CD4-positive, alpha-beta T cell treated with Interleukin-4 for 4 hours (primary cell): Measurements from ENCODE around the gene NSMF.

Experiments
- DNase-seq: peaks from one replicate; pipeline ENCODE4 v3.0.0-alpha.2; 2020

The NSMF gene

DNA sequence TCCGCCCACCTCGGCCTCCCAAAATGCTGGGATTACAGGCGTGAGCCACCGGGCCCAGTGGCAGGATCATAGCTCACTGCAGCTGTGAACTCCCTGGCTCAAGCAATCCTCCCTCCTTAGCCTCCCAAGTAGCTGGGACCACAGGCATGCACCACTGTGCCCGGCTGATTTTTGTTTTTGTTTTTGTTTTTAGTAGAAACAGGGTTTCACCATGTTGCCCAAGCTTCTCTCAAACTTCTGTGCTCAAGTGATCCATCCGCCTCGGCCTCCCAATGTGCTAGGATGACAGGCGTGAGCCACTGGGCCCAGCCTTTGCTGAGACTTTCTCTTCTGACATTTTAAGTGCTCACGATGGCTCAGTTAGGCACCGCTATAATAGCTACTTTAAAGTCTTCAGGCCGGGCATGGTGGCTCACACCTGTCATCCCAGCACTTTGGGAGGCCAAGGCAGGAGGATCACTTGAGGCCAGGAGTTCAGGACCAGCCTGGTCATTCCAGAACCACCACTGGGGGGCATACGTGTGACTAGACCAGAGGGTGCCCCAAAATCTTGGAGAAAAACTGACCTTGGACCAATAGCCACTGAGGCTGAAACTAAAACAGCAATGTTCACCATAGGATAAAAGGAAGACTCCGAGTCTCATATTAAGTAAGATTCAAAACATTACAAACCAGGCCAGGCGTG, 14.9 kb downstream of the NSMF start:
- no peak for DNase-seq

DNA sequence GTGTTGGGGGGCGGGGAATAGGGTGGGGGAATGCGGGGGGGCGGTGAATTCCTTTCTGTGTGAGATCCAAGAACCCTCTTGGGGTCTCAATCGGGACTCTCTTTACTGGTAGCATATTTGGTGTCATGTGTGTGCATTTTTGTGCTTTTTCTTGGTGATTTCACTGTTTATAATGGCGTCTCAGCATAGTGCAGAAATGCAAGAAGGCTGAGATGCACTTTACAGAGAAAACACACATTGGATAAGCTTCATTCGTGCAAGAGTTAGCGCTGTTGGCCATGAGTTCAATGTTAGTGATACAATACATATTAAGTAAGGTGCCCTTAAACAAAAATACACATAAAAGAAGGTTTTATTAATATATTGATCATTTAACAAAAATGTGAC, 17.2 kb downstream of the NSMF start:
- DNase-seq, result no peak

DNA sequence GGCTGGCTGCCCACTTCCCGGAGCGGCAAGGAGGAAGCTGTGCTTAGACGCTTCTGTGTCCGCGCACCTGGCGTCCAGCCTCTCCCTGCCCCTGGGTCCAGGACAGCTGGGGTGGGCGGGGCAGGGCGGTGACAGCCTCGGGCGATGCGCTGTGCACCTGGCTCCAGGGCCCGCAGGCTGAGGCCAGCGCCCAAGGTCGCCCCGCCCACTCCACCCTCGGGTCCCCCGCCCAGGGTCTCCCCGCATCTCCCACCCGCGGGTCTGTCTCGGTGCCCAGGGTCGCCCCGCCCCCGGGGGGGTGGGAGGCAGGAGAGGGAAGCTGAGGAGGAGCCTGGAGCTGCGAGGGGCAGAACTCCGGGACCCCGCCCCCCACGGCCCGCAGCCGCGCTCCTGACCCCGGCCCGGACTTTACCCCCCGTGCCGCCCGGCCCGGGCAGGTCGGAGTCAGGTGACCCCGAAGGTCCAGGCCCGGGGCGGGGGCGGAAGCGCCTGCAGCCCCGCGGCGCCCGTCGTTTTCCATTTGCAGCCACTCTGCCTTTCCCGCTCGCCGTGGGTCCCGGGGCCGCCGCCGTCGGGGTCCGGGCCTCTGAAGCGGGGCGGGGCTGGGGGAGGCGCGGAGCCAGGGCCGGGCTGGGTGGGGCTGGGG, 17.7 kb downstream of the NSMF start, which contains the start of gene ENTPD8:
Gene ENTPD8 (minus strand): TSS at position 69 of the 646 bp plus-strand sequence. CDS start 3,072 bp downstream, outside the sequence.
- no peak for DNase-seq

DNA sequence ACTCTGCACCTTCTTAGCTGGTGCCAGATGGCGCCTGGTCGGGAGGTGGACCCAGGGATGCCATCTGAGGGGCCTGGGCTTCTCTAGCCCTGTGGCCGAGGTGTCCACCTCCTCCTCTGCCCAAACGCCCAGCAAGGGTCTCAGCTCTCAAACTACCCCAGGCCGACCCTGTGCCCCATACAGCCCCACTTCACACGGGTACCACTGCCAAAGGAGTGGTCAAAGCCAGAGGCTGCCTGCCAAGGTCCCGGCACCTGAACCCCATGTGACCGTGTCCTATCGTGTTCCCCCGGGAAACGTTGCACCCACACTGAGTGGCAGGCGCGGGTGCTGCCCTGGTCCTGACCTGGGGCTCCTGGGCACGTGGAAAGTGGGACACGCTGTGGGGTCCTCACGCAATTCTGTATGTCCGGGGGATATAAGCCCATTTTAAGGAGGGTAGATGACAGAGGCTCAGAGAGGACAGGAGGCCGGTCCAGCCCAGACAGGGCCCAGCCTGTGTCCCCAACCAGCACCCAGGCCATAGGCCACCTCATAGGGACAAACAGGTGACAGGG, 19.9 kb downstream of the NSMF start:
- no peak for DNase-seq

DNA sequence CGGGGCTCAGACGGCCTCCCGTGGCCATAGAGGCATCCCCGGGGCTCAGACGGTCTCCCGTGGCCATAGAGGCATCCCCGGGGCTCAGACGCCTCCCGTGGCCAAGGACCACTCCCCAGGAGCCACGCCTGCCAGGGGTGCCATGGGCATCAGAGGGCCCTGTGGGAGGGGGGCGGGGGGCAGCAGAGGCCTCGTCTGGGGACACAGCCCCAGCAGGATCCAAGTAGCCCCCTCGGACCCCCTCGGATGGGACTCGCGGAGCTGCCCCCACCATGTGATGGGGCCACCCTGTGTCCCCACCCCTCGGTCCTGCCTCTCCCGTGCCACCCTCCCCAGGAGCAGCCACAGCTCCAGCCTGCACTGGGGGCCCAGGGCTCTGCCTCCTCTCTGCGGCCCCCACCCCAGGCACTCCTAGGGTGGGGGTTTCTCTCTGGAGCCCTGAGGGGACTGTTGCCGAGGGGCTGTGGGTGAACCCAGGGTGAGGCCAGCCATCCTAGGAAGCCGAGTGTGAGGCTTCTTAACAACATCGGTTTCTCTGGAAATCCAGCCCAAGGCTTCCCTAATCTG, 20.5 kb downstream of the NSMF start:
- no peak for DNase-seq

DNA sequence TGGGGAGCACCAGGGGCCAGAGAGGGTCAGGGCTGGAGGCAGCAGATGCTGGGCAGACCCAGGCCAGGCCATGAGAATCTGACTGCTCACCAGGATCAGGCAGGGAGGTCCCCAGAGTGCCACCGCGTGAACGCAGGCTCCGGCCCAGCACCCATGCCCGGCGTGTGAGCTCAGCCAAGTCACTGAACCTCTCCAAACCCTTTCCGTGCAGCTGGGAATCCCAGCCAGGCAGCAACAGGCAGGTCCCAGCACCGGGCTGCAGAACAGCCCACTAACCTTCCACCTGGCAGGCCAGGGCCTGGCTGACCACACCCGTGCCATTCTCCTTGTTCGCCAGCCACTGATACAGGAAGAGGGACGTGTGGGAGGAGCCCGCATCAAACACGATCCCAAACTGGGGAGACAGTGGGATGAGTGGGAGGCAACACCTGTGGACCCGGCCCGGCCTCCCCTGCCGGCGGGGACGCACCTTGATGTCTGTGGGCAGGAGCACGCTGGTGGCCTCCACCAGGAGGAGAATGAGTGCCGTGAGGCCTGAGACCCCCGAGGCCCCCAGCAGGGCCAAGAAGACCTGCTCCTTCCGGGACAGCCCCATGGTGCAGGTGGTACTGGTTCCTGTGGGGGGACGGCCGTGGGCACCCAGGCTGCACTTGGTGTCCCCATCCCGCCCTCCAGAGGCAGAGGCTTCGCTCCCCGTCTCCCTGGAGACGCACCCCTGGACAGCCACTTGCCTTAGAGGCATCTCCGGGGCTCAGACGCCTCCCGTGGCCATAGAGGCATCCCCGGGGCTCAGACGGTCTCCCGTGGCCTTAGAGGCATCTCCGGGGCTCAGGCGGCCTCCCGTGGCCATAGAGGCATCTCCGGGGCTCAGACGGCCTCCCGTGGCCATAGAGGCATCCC, 21.2 kb downstream of the NSMF start:
- DNase-seq, result no peak

DNA sequence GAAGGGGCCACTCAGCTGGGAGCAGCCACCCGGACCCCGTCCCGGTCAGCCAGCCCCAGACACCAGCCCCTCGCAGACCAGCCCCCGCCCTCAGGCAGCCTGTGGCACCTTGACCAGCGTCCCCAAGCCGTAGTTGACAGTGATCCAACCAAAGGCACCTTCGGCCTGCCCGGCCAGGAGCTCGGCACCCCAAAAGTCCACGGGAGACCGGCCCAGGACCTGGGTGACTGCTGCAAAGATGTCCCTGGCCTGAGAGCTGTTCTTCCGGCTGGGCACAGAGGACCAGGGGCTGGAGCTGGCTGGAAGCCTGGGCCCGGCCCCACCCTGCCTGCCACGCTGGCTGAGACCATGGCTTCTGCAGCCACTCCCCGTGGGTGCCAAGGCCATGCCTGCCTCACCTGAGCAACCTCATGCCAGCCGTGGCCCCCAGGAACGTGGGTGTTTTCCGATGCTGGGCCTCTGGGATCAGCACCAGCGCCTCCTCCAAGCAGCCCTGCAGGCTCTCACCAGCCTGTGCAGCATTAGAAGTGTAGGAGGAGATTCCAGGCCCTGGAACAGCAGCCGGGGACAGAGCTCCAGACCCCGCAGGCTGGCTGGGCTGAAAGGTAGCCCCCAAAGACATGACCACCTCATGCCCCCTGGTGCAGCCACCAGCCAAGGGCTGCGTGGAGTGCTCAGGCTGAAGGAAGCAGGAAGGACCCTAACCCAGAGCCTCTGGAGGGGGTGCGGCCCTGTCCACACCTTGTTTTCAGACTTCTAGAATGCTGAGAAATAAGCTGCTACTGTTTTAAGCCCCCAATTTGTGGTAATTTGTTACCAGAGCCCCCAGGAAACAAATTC, 22.2 kb downstream of the NSMF start:
- no peak for DNase-seq

DNA sequence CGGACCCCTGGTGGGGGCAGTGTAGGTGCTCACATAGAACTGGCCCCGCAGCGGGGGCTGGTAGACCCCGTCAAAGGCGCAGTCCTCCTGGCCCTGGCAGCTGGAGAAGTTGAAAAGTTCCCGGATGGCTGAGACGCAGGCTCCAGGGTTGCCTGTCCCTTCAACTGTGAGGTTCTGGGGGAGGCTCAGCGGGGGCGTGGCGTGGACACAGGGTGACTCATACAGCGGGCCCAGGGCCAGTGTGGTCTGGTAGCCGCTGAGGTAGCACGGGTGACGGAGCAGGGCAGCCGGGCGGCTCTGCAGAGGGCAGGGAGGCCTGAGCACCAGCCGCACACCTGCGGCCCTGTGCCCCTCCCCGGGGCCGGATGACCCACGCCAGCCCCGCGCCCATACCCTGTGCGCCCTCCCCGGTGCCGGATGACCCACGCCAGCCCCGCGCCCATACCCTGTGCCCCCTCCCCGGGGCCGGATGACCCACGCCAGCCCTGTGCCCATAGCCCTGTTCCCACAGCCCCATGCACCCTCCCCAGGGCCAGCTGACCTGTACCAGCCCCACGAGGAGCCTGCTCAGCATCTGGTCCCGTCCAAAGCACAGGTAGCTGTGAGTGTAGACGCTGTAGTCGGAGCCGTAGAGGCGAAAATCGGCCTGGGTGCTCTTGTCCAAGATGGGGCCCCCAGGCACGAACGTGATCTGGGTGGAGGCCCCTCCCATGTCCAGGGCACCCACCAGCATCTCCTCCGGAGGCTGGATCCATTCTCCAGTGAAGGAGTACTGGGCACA, 23.0 kb downstream of the NSMF start:
- no peak for DNase-seq

DNA sequence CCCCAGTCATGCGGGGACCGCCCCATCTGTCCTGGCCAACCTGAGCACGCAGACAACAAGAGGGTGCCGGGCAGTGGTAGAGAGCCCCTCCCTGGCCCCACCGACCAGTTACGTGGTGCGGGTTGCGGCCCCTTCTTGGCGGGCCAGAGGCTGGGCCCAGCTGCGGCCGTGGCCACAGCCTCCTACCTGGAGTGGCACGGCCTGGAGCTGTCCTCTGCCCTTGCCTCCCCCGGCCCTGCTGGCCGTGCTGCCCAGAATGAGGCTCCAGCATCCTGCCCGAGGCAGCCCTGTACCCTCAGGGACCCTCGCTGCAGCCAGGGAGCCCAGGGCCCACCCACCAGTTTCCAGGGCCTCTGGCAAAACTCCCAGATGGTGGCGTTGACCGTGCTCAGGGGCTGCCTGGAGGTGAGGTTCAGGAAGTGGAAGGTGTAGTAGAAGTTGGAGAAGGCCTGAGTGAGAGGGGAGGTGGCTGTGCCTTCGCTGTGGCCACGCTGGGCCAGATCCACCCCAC, 23.7 kb downstream of the NSMF start:
- no peak for DNase-seq

DNA sequence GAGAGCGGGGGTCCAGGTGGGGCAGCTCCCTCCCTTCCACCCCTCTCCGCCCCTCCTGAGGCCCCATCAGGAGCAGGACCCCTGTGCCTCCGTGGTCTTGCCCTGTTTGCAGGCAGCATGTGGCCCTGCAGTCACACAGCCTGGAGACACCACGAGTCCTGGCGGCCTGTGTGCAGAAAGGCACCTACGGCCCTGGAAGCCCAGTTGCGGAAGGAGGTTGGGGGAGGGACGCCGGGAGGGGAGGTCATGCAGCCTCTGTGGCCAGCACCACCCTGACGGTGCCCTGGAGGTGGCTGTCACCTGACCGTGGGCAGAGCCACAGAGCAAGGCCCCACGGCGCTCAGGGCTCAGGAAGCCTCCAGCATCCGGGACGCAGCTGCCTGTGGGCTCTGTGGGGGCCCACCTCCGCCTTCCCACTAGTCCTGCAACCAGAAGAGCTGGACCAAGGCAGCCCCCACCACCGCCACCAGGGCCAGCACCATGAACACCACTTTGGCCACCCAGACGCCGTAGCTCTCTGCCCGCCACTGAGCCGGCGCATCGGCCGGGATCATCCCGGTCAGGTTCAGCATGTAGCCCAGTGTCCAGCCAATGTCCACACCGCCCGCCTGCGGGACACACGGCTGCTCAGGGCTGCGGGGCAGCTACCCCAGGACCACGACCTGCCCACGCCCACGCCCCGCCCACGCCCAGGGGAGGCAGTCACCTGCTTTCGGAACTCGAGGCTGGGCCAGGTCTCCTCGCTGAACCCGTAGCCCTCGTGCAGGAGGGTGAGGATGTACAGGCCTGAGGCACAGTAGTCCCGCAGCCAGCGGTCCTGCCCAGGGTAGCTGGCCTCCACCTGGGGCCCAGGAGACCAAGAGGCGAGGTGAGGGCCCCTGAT, 24.4 kb downstream of the NSMF start:
- DNase-seq, result no peak

DNA sequence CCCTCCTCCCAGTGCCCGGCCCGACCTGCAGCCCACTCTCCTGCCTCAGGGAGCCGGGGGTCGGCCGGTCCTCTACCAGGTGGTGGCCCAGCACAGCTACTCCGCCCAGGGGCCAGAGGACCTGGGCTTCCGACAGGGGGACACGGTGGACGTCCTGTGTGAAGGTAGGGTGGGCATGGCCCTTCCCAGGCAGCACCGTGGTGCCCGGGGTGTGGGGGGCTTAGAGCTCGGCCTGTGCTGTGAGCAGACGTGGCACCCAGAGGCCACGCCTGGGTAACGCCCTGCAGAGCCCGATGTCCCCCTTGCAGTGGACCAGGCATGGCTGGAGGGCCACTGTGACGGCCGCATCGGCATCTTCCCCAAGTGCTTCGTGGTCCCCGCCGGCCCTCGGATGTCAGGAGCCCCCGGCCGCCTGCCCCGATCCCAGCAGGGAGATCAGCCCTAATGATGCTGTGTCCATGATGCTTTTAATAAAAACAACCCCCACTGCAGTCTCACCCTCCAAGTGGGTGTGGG, 25.2 kb downstream of the NSMF start:
- no peak for DNase-seq

DNA sequence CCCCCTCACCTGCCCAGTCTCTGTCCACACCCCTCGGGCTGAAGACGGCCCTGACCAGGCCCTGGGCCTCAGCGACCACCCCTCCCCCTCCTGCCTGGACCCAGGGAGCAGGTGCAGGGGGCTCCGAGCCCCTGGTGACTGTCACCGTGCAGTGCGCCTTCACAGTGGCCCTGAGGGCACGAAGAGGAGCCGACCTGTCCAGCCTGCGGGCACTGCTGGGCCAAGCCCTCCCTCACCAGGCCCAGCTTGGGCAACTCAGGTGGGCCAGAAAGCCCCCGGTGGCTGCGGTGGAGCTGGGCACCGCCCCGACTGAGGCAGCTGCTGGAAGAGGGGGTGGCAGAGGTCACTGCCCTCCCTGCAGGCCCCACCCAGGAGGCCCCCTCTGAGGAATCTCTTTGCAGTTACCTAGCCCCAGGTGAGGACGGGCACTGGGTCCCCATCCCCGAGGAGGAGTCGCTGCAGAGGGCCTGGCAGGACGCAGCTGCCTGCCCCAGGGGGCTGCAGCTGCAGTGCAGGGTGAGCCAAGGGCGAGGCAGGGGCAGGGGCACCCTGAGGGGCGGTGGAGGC, 25.7 kb downstream of the NSMF start:
- no peak for DNase-seq

DNA sequence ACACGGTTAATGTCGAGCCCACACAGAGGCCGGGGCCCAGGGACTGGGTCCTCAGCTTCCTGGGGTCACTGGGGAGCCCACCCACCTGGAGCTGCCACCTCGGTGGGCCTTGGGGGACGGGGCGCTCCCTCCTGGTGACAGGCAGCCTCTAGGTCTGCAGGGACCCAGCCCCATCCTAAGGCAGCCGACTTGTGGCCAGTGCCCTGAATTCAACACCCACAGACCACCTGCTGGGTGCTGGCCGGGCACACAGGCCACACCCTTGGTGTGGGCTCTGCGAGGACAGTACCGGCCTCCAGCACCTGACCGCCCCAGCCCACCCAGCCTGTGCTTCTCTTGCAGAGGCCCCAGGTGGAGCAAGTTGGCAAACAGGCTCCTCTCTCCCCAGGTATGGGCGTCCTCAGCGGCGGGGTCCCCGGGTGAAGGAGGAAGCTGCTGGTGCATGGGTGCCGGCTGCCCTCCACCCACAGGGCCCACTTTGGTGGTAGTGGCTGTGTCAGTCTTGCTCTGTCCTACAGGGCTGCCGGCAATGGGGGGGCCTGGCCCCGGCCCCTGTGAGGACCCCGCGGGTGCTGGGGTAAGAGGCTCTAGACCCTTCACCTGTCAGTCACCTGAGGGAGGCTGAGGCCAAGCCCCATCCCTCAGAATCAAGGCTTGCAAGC, 26.3 kb downstream of the NSMF start:
- DNase-seq, result no peak

DNA sequence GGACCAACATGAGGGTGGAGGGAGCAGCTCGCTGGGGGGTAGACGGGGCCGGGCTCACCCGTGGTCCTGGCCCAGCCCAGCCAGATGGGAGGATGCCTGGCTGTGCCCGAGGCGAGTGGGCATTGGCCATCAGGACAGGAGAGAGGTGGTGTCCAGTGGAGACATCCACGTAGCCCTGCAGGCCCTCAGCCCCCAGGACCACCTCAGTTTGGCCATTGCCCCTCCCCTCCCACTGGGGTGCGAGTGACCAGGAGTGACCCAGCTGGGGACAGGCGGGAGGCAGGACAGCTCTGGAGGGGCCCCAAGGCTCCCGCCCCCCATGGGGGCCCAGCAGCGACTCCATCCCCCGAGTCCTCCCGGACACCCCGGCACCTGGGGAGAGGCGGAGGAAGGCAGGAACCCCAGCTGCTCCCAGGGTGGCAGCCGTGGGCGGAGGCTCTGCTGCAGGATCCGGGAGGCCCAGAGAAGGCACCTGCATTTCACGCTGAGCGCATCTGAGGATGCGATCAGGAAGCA, 27.7 kb downstream of the NSMF start:
- DNase-seq, result no peak

DNA sequence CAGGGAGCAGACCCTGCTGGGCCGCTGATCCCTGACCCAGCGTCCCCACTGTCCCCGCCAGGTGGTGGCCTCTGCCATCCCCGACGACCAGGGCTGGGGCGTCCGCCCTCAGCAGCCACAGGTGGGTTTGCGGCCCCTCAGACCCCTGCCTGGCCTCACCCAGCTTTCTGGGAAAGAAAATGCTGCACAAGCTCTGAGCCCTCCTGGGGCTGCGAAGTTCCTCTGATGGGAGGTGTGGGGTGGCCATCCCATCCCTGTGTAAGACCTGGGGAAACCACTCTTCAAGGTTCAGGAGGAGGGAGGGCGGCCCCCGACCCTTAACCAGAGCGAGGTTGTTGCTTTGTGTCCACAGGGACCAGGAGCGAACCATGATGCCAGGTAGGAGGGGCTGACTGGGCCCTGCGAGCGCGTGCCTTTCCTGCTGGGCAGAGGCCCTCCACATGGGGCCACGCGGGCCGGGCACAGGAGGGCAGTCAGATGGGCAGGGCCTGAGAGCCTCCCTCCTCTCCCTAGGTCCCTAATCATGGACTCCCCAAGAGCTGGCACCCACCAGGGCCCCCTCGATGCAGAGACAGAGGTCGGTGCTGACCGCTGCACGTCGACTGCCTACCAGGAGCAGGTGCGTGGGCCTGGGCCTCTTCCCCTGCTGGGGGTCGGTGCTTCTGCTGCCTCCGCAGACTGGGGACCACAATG, 28.3 kb downstream of the NSMF start:
- no peak for DNase-seq

DNA sequence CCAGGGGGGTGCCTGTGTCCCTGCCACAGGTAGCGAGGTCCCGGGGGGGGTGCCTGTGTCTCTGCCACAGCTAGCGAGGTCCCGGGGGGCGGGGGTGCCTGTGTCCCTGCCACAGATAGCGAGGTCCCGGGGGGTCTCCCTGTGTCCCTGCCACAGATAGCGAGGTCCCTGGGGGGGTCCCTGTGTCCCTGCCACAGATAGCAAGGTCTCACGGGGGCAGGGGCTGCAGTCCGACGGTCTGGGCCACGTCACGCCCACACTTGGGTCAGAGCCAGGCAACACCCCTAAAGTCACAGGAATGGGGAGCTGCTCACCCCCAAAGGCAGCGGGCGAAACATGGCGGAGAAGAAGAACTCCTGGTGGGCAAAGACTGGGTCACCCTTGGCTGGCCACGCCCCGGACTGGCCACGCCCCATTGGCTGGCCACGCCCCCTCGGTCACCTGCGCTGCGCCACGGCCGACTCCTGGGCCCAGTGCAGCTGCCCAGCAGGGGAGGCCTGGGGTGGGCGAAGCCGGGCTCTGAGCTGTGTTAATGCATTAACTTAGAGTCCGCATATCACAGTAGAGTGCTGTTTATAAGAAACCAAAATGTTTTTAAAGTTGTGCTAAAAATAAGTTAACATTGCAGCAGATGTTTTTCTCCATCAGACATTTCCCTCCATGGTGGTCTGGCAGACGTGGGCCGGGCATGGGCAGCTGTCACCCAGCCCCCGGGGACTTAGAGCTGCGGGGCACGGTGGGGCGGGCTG, 29.0 kb downstream of the NSMF start:
- no peak for DNase-seq

DNA sequence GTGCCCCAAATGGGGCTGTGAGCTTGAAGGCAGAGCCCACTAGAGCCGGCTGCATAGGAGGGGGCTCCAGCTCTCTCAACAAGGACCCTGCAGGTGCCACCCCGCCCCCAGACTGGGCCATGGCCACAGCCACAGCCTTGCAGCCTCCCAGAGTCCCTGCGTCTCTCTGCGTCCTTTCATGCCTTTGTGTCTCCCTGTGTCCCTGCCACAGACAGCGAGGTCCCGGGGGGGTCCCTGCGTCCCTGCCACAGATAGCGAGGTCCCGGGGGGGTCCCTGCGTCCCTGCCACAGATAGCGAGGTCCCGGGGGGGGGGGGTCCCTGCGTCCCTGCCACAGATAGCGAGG, 29.6 kb downstream of the NSMF start:
- no peak for DNase-seq
